ENCODE data around the gene C11orf87. TPM values are rescaled to one million over a fixed set of nuclear protein-coding genes. Genes with fewer than 3 reads are reported as not detected.

Gene C11orf87
- polyA plus RNA-seq (ENCODE audit: insufficient read length): 0.21 TPM

GRCh38 chr11:109421981-109422869, at the start of gene C11orf87:
Gene C11orf87, plus strand, starts transcription at chr11:109422190. Its CDS starts 1,444 bp downstream, at chr11:109423634.
- no peak for DNase-seq

- DNase-seq: no peak
These were observed 48.0 kb upstream of the C11orf87 start for GRCh38 chr11:109374032-109374431.

- no peak for DNase-seq
These were observed 47.5 kb upstream of the C11orf87 start for GRCh38 chr11:109374441-109374840.

- DNase-seq: no peak
These were observed 44.8 kb upstream of the C11orf87 start for GRCh38 chr11:109377039-109377742.

- DNase-seq: no peak
These were observed 44.0 kb upstream of the C11orf87 start for GRCh38 chr11:109378034-109378433.

- DNase-seq: no peak
These were observed 38.7 kb upstream of the C11orf87 start for GRCh38 chr11:109383306-109383705.

GRCh38 chr11:109384873-109385272, 37.1 kb upstream of the C11orf87 start:
- no peak for DNase-seq

GRCh38 chr11:109388982-109389381, 33.0 kb upstream of the C11orf87 start:
- DNase-seq: no peak

GRCh38 chr11:109390752-109391151, 31.2 kb upstream of the C11orf87 start:
- DNase-seq: no peak

- no peak for DNase-seq
These were observed 20.4 kb upstream of the C11orf87 start for GRCh38 chr11:109401545-109401944.

GRCh38 chr11:109405671-109406070, 16.3 kb upstream of the C11orf87 start:
- DNase-seq: no peak

- no peak for DNase-seq
These were observed 5.4 kb upstream of the C11orf87 start for GRCh38 chr11:109416601-109417000.

GRCh38 chr11:109422870-109423465, 978 bp downstream of the C11orf87 start:
- peak; percentile 6 for DNase-seq

GRCh38 chr11:109423466-109424190, 1.6 kb downstream of the C11orf87 start:
- DNase-seq: no peak

- DNase-seq: no peak
These were observed 2.9 kb downstream of the C11orf87 start for GRCh38 chr11:109424901-109425300.

- DNase-seq: no peak
These were observed 3.6 kb downstream of the C11orf87 start for GRCh38 chr11:109425554-109425953.

GRCh38 chr11:109426442-109427240, 4.7 kb downstream of the C11orf87 start:
- no peak for DNase-seq

GRCh38 chr11:109432105-109432504, 10.1 kb downstream of the C11orf87 start:
- DNase-seq: no peak

GRCh38 chr11:109433753-109434256, 11.8 kb downstream of the C11orf87 start:
- DNase-seq: no peak

- DNase-seq: no peak
These were observed 13.2 kb downstream of the C11orf87 start for GRCh38 chr11:109435121-109435742.

GRCh38 chr11:109439684-109440083, 17.7 kb downstream of the C11orf87 start:
- DNase-seq: no peak

Measured in hindlimb muscle (tissue), 1 donor.